Transverse colon (tissue), 4 donors: ENCODE measurements around the gene CALN1. TPM values are rescaled to one million over a fixed set of nuclear protein-coding genes. Genes with fewer than 3 reads are reported as not detected.

ENCODE experiments used
- DNase-seq: peaks from one replicate; pipeline ENCODE4 v3.0.0-alpha.2; 2019
- H3K27ac ChIP-seq, 4 donors: fragments of 200-600 bp; sonication (generic); 2 replicates each; pipeline ENCODE4 v1.5.1; 2016 to 2018; ENCODE audit warnings: inconsistent platforms in 4 of 4
- H3K27me3 ChIP-seq: fragments of 200-600 bp; sonication (generic); 2 replicates; pipeline ENCODE4 v1.5.1; 2017; ENCODE audit warnings: inconsistent platforms
- H3K36me3 ChIP-seq, 4 donors: fragments of 200-600 bp; sonication (generic); 2 replicates each; pipeline ENCODE4 v1.5.1; 2017 to 2019; ENCODE audit warnings: inconsistent platforms in 4 of 4
- H3K4me1 ChIP-seq, 4 donors: fragments of 200-600 bp; sonication (generic); 2 replicates each; pipeline ENCODE4 v1.5.1; 2017 to 2020; ENCODE audit warnings: inconsistent platforms in 4 of 4
- H3K4me3 ChIP-seq, 4 donors: fragments of 200-600 bp; sonication (generic); 1 replicate in 1 of 4; 2 replicates in 3 of 4; pipeline versions ENCODE4 v1.5.1 to v1.6.1; 2017 to 2019; ENCODE audit warnings: inconsistent platforms in 4 of 4
- H3K9me3 ChIP-seq, 2 donors: fragments of 200-600 bp; sonication (generic); 2 replicates each; pipeline ENCODE4 v1.5.1; 2017 to 2019; ENCODE audit warnings: inconsistent platforms in 2 of 2
- EP300 ChIP-seq: sonication (generic); formaldehyde crosslinking; IDR thresholded peaks from one replicate; pipeline ENCODE4 v1.6.1; 2017; ENCODE audit warnings: antibody characterized with exemption, low read depth
- POLR2A ChIP-seq: fragments of 450-650 bp; IDR thresholded peaks from one replicate; pipeline ENCODE4 v1.6.1; 2016; ENCODE audit warnings: antibody characterized with exemption, mild to moderate bottlenecking, moderate library complexity
- POLR2AphosphoS5 ChIP-seq, 3 donors: sonication (generic); formaldehyde crosslinking; IDR thresholded peaks; one replicate each; pipeline ENCODE4 v1.6.1; 2016; ENCODE audit warnings: antibody characterized with exemption in 3 of 3
- WGBS, 2 donors: methylation state at CpG; one replicate each; pipeline ENCODE4 v1.1.5; 2018; ENCODE audit warnings: low coverage in 1 of 2; 5-methylcytosine and 5-hydroxymethylcytosine counted together
- in situ Hi-C, 4 donors: fragments of 200-750 bp; cut with MboI; loops; one replicate each; pipeline versions ENCODE4 v1.15.0 to v1.15.1; 2017; ENCODE audit warnings: low sequenced_read_pairs in 3 of 4, low pct_ligation_motif_present in 1 of 4, low pct_unique_long_range_greater_than_20kb in 1 of 4
- intact Hi-C: fragments of 100-400 bp; cut with DNase I; formaldehyde crosslinking; loops from one replicate; pipeline ENCODE4 v1.15.1; 2023; ENCODE audit warnings: low total_unique reads
- total RNA-seq, 4 donors: library from RNA; depleted of rRNA; stranded (reverse); fragments of >200 nt; gene quantifications; one replicate each; pipeline ENCODE4 v1.1.0, GENCODE V29; 2016
- TF ChIP-seq, protein P1 (sequence below), 5 experiments: fragments of 200-600 bp in 3 of 5; fragments of 450-650 bp in 2 of 5; sonication (generic) in 3 of 5; IDR thresholded peaks; 1 replicate in 2 of 5; 2 replicates in 3 of 5; pipeline ENCODE4 v1.5.1; 2016 to 2017; ENCODE audit warnings: antibody characterized with exemption in 5 of 5, inconsistent platforms in 3 of 5, mild to moderate bottlenecking in 2 of 5, moderate library complexity in 1 of 5

Gene CALN1
- total RNA-seq, 4 donors from 2014 or later, result not detected

DNA sequence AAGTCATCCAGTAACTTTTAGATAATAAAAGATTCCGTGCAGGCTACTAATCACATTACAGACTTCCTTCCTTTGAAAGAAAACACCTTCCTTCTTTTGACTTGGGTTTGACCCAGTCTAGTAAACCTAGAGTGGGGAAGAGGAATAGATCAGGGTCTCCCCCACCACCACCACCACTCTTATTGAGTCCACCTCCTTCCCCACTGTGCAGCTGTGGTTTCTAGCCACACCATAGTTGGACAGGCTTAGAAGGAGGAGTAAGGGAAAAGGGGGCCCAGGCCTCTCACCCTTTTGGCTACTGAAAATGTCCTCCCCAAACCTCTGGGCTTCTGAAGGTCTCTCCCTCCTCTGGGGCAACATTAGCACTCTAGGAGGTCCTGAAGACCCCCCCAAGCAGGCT is 372.7 kb downstream of the CALN1 start:
- H3K4me1 ChIP-seq, result no peaks in the 10 kb centered on the region
- whole genome bisulfite sequencing, 2 donors, result 62 to 75% methylated on average over 1 of the region's 1 CpG
- in situ Hi-C loops (no loop called here), intact Hi-C loops (no loop called here)
- H3K9me3 ChIP-seq, result no peaks in the 10 kb centered on the region
- TF ChIP-seq EP300 (no peak), POLR2AphosphoS5 (IDR thresholded peaks at IDR 0.05) (no peak), POLR2A (no peak)
- TF ChIP-seq, protein P1, sequence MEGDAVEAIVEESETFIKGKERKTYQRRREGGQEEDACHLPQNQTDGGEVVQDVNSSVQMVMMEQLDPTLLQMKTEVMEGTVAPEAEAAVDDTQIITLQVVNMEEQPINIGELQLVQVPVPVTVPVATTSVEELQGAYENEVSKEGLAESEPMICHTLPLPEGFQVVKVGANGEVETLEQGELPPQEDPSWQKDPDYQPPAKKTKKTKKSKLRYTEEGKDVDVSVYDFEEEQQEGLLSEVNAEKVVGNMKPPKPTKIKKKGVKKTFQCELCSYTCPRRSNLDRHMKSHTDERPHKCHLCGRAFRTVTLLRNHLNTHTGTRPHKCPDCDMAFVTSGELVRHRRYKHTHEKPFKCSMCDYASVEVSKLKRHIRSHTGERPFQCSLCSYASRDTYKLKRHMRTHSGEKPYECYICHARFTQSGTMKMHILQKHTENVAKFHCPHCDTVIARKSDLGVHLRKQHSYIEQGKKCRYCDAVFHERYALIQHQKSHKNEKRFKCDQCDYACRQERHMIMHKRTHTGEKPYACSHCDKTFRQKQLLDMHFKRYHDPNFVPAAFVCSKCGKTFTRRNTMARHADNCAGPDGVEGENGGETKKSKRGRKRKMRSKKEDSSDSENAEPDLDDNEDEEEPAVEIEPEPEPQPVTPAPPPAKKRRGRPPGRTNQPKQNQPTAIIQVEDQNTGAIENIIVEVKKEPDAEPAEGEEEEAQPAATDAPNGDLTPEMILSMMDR (IDR thresholded peaks at IDR 0.05), result no peak
- no peaks in the 10 kb centered on the region for H3K27me3 ChIP-seq
- H3K27ac ChIP-seq, result no peak overlapping the region
- no peak overlapping the region for H3K4me3 ChIP-seq
- no peaks in the 10 kb centered on the region for H3K36me3 ChIP-seq
- DNase-seq, result no peak

- Histone ChIP-seq H3K4me3 (no peak overlapping the region), H3K27ac (no peak overlapping the region), H3K9me3 (no peaks in the 10 kb centered on the region), H3K27me3 (no peaks in the 10 kb centered on the region), H3K4me1 (no peaks in the 10 kb centered on the region), H3K36me3 (no peaks in the 10 kb centered on the region)
- in situ Hi-C loops, result no loop called here
- WGBS, 2 donors, result 62 to 67% methylated on average over 2 to 5 of the region's 5 CpGs
- intact Hi-C loops, result no loop called here
- TF ChIP-seq, protein P1 (IDR thresholded peaks at IDR 0.05), result no peak
- no peak for TF ChIP-seq POLR2AphosphoS5 (IDR thresholded peaks at IDR 0.05)
- no peak for TF ChIP-seq EP300
- no peak for TF ChIP-seq POLR2A
- DNase-seq, result no peak
Observed at GRCh38 chr7:72038022-72038732, 374.0 kb downstream of the CALN1 start.

GRCh38 chr7:72037516-72037915 is 374.6 kb downstream of the CALN1 start:
- no peaks in the 10 kb centered on the region for H3K36me3 ChIP-seq
- TF ChIP-seq, protein P1 (IDR thresholded peaks at IDR 0.05), result no peak
- TF ChIP-seq EP300, result no peak
- no peaks in the 10 kb centered on the region for H3K27me3 ChIP-seq
- in situ Hi-C loops (no loop called here), intact Hi-C loops (no loop called here)
- WGBS, 2 donors, result 40 to 52% methylated on average over 1 to 2 of the region's 2 CpGs
- no peak overlapping the region for H3K4me3 ChIP-seq
- no peak overlapping the region for H3K27ac ChIP-seq
- no peak for DNase-seq
- no peaks in the 10 kb centered on the region for H3K9me3 ChIP-seq
- H3K4me1 ChIP-seq, result no peaks in the 10 kb centered on the region

- WGBS, 2 donors, result 56 to 71% methylated on average over 1 of the region's 1 CpG
- H3K36me3 ChIP-seq, result no peaks in the 10 kb centered on the region
- H3K4me1 ChIP-seq, result no peaks in the 10 kb centered on the region
- no peak overlapping the region for H3K4me3 ChIP-seq
- intact Hi-C loops, result no loop called here
- DNase-seq, result no peak
- no peak for TF ChIP-seq POLR2A
- no peak overlapping the region for H3K27ac ChIP-seq
- H3K27me3 ChIP-seq, result no peaks in the 10 kb centered on the region
- no peaks in the 10 kb centered on the region for H3K9me3 ChIP-seq
- in situ Hi-C loops, result no loop called here
Observed at GRCh38 chr7:72035266-72035665, 376.9 kb downstream of the CALN1 start.

DNA sequence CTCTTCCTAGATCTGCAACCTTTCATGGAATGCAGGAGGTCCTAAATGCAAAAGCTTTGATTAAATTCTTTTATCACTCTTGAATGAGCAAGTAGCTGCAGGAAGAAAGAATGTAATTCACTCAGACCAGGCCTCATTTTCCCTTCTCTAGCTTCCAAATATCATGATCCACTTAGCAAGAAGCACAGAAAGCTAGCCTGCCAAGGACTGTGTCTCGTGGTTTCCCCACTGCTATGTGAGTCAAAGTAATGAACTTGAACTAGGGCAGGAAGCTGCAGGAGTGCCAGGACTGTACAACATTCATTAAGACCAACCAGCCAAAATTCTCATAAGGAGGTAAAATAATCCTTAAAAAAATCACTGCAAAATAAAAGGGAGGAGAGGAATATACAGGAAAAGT is 379.2 kb downstream of the CALN1 start:
- Histone ChIP-seq H3K27ac (no peak overlapping the region), H3K36me3 (no peaks in the 10 kb centered on the region), H3K27me3 (no peaks in the 10 kb centered on the region), H3K9me3 (peaks cover 0 to 3% of the 10 kb centered on the region in 2 donors), H3K4me1 (no peaks in the 10 kb centered on the region), H3K4me3 (no peak overlapping the region)
- DNase-seq, result no peak
- no peak for TF ChIP-seq EP300
- TF ChIP-seq, protein P1 (IDR thresholded peaks at IDR 0.05), result no peak
- TF ChIP-seq POLR2AphosphoS5 (IDR thresholded peaks at IDR 0.05), result no peak
- TF ChIP-seq POLR2A, result no peak
- in situ Hi-C loops (no loop called here), intact Hi-C loops (no loop called here)
- 21 to 25% methylated on average over 1 of the region's 1 CpG for WGBS, 2 donors
